GM21528 (cell line): Measurements from ENCODE around the gene SUSD1.

Experiments used
- ATAC-seq: cut with Tn5 transposase; IDR thresholded peaks from one replicate; pipeline ENCODE4 v1.9.1; 2021; ENCODE audit warnings: mild to moderate bottlenecking, moderate library complexity; ENCODE audit not compliant: unreplicated experiment, low FRiP score

SUSD1 gene

DNA sequence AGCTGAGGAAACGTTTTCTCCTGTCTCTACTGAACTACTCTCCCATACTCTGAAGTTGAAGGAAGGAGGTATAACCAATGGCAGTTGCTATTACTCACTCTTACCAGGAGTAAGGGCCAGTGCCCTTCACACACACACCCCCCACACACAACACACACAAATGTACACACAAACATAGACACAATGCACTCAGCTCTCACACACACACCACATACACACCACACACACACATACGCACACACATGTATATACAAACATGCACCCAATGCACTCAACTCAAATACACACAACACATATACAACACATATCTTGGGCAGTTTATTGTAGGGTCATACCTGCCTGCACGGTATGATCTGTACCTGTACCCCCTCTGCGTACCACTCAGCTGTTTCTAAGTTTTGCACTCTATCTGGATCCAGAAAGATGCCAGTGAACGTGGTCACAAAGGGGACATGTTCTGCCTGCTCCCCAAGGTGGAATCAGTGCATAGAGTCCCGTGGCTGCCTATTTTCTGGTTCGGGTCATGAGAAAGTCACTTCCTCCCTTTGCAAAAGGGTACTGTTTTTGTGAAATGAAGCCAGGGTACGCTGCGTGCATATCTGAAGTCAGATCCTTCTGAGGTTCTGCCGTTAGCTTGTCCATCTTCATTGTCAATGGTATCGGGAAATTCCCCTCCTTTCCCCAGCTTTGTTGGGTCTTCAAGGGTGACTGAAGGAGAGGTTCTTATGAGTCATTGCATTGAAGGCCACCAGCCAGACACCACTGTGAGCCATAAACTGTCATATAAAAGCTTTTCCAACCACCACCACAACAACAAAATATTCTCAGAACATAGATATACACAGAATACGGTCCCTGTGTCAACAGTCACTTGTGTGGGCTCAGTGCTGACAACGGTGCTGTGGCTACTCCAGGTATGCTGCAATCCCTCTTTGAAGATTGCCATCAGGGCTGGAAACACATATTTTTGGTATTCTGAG lies 146.6 kb downstream of the SUSD1 start:
- ATAC-seq, result peak; percentile 36

DNA sequence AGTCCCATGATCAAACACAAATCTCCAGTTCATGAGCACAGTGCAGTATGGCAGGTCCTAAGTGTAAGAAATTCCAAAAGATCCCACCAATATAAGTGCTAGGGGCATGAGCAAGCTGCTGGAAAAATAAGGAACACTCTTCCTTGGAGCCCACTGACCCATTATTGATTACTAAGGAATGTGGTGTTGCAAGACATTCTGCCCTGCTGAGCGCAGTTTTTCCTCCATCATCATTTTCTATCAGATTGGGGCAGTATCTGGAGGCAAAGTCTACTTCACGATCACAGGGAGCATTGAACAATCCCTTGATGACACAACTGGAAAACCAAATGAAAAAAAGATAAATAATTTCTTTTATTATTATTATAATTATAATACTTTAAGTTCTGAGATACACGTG lies 149.2 kb downstream of the SUSD1 start:
- no peak for ATAC-seq

- no peak for ATAC-seq
Observed at GRCh38 chr9:112021742-112022141, 153.4 kb downstream of the SUSD1 start.

DNA sequence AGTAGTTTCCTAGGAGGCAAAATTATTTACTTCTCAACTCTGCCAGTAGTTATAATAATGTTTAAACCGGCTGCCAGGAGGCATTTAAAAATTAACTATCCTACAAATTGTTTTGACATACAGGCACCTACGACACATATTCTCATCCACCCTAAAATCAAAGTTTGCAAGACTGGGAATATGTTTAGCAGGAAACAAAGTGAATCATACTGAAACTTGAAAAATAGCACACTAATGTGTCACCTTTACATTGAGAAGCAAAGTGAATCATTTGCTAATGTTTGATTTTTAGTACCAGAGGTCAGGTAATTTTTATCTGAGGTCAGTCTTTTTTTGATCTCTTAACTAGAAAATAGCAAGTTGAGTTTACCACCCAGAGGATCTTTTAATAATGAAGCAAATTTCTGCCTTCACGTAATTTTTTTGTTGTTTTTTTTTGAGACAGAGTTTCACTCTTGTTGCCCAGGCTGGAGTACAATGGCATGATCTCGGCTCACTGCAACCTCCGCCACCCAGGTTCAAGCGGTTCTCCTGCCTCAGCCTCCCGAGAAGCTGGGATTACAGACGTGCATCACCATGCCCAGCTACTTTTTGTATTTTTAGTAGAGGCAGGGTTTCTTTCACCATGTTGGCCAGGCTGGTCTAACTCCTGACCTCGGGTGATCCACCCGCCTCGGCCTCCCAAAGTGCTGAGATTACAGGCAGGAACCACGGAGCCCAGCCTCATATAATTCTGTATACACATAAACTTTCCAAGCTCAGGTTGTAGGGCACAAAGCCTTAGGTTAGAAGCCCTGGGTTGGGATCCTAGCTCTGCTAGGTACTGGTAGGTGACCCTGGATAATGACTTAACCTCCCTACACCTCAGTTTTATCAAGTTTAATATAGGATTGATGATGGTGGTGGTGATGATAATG lies 154.2 kb downstream of the SUSD1 start:
- peak; percentile 68 for ATAC-seq

GRCh38 chr9:112017878-112018277 lies 157.2 kb downstream of the SUSD1 start:
- ATAC-seq, result no peak

DNA sequence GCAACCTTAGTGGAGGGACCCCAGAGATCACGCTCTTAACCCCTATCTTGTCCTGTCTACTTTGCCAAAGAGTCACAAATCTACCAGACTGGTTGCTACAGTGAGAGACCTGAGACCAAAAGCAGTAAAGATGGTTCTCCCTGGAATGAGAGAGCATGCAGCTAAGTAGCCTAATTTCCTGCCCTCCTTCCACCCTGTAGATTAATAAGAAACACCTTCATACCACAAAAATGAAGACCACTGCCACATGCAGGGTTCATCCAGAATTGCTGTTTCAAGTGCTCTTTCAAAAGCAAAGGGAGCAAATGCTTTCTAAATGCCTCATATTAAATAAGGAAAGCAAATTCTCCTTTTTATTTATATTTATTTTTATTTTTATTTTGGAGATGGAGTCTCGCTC lies 159.4 kb downstream of the SUSD1 start:
- ATAC-seq, result no peak

- ATAC-seq, result no peak
Observed at GRCh38 chr9:112015149-112015548, 159.9 kb downstream of the SUSD1 start.

DNA sequence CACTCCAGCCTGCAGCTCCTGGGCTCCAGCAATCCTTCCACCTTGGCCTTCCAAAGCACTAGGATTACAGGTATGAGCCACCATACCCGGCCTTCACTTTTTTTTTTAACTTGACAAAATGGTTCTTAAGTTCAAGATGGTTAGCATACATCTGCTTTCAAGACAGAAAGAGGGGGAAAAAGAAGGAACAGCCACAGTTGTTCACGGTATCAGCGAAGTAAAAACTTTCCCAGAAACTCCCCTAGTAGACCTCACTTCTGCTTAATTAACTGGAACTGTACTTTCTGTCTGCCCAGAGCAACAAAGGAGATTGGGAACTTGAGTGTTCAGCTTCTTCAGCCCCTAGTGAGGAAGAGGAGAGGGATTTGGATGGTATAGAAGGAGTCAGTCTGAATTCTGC lies 161.8 kb downstream of the SUSD1 start:
- no peak for ATAC-seq

GRCh38 chr9:112012026-112012902 lies 162.8 kb downstream of the SUSD1 start:
- peak; percentile 82 for ATAC-seq

DNA sequence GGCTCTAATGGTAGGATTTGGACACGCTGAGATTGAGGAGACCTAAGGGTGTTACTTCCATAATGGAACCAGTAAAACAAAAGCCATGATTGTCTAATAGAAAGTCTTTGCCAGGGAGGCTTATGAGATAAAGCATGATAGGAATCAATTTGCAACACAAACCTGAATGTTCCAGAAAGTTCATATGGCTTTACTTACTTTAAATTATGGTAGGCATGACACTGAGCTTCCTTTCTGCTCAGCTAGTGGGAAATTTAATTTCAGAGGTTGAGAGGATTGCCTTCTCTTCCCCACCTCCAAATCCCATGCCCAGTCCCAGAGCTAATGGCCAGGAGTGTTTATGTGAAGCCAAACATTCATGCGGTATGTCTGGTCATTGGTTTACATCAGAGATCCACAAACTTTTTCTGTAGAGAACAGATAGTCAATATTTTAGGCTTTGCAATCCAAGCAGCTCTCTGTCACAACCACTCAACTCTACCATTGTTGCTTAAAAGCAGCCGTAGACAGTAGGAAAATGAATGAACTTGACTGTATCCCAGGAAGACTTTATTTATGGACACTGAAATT lies 164.0 kb downstream of the SUSD1 start:
- ATAC-seq, result no peak

DNA sequence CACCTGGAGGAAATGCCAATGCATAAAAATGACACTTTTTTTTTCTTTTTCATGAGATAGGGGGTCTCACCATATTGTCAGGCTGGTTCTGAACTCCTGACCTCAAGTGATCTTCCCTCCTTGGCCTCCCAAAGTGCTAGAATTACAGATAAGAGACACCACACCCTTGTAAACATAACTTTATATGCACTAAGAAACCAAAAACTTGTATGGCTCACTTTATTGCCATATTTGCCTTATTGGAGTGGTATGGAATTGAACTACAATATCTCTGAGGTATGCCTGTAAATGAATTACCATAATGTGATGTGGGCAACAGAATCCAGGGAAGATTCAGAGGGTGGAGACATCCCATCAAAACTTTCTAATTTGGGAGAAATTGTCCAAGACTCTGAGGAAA lies 164.6 kb downstream of the SUSD1 start:
- ATAC-seq, result no peak

- no peak for ATAC-seq
Observed at GRCh38 chr9:112009656-112010055, 165.4 kb downstream of the SUSD1 start.

DNA sequence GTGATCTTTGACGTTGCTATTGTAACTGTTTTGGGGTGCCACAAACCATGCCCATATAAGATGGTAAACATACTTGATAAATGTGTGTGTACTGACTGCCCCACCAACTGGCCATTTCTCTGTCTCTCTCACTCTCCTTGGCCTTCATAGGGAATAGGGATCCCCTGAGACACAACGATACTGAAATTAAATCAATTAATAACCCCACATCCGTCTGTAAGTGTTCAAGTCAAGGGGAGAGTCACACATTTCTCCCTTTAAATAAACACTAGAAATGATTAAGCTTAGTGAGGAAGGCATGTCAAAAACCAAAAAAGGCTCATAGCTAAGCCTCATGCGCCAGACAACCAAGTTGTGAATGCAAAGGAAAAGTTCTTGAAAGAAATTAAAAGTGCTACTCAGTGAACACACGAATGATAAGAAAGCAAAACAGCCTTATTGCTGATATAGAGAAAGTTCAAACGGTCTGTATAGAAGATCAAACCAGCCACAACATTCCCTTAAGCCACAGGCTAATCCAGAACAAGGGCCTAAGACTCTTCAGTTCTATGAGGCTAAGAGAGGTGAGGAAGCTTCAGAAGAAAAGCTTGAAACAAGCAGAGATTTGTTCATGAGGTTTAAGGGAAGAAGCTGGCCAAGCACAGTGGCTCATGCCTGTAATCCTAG lies 167.4 kb downstream of the SUSD1 start:
- ATAC-seq, result no peak

DNA sequence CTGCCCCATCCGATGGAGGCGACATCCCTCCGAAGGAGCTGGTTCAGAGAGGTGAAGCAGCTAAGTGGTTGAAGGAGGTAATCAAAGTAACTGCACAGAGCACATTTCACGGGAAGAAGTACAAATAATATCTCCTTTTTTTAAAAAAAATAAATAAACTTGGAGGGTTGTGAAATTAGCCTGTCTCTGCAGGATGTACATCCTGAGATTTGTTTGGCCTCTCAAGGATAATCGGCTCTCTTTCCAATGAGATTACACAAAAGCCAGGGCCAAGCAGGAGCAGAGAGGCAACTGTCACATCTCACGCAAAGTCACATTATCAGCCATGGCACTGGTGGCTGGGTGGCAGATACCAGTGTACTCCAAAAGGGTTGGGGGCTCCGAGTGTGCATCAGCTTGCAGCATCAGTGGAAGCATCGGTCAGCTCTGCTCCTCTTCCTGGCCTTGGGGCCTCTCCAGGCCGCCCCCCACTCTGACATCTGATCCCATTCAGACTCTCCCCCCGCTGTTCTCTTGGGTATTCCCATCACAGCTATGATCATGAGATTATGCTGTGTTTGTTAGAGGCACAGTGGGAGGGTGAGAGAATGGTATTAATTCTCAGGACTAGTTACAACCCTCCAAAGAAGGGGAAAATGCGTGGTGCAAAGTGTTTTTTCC lies 168.6 kb downstream of the SUSD1 start:
- no peak for ATAC-seq

GRCh38 chr9:112005939-112006338 lies 169.2 kb downstream of the SUSD1 start:
- no peak for ATAC-seq

GRCh38 chr9:112003538-112003937 lies 171.6 kb downstream of the SUSD1 start:
- no peak for ATAC-seq

DNA sequence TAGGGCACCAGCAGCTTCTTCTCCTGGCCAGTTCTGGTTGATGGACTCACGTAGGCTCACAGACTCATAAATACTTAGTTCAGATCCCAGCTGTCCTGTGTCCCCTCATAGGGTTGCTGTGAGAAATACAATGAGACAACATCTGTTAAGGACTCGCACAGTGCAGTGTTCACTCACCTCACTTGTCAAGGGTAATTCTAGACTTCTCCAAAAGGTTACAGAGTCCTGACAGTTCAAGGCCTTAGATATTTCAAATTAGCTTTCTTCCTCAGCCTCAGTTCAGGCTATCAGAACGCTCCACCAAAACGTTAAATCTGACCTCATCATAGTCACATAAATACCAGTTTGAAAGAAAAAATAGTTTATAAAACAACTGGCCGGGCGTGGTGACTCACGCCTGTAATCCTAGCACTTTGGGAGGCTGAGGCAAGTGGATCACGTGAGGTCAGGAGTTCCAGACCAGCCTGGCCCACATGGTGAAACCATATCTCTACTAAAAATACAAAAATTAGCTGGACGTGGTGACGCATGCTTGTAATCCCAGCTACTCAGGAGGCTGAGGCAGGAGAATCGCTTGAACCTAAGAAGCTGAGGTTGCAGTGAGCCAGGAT lies 172.1 kb downstream of the SUSD1 start:
- no peak for ATAC-seq

- ATAC-seq, result no peak
Observed at GRCh38 chr9:112002131-112002846, 172.8 kb downstream of the SUSD1 start.
